HCT116 (cell line): ENCODE data around the gene PIH1D1. TPM values are rescaled to one million over a fixed set of nuclear protein-coding genes. Genes with fewer than 3 reads are reported as not detected.

Experiments used
- ATAC-seq: fragments of 200-7000 bp; cut with Tn5 transposase; 2 replicates; pipeline ENCODE4 v1.9.1; 2020; ENCODE audit warnings: mild to moderate bottlenecking, moderate library complexity
- BruUV-seq: library from RNA; stranded (reverse); fragments of 400-500 nt; replicated peaks from 2 replicates; lab custom pipeline; 2021; lab: Mats Ljungman, UMichigan
- CTCF ChIA-PET: fragments of 300-600 bp; sonication (Branson Sonifier 250); formaldehyde crosslinking; loops from one replicate; lab custom pipeline; 2021; ENCODE audit warnings: antibody characterized with exemption; lab: Charles Lee
- POLR2A ChIA-PET: fragments of 300-600, 350-600 bp; sonication (Branson Sonifier 250); formaldehyde crosslinking; loops from one replicate; lab custom pipeline; 2021; ENCODE audit warnings: antibody characterized with exemption; lab: Charles Lee
- RAD21 ChIA-PET, 2 experiments: fragments of 300-600 bp; sonication (Branson Sonifier 250); formaldehyde crosslinking; loops; one replicate each; lab custom pipeline; 2023; ENCODE audit warnings: low total read pairs in 2 of 2; ENCODE audit not compliant: uncharacterized antibody in 2 of 2, unreplicated experiment in 2 of 2, low non-redundant PET in 1 of 2; lab: Charles Lee
- DNase-seq: peaks from one replicate; pipeline ENCODE4 v3.0.0-alpha.2; 2010; ENCODE audit warnings: low read depth, low spot score
- H2AFZ ChIP-seq: fragments of 200-600 bp; shearing (Covaris generic), sonication (generic); 2 replicates; pipeline ENCODE4 v1.6.1; 2017; ENCODE audit warnings: low read depth, mixed run types, mixed read lengths, antibody characterized with exemption, low read length; ENCODE audit not compliant: poor library complexity, severe bottlenecking
- H3K27ac ChIP-seq: 2 replicates; pipeline ENCODE4 v1.5.1; 2012; ENCODE audit warnings: low read depth, low read length
- H3K27me3 ChIP-seq: fragments of 200-600 bp; sonication (generic); 2 replicates; pipeline ENCODE4 v1.6.1; 2016; ENCODE audit warnings: mixed run types, low read length, mixed read lengths; ENCODE audit not compliant: insufficient read depth
- H3K36me3 ChIP-seq, 2 experiments: fragments of 200-500 bp in 1 of 2; fragments of 200-600 bp in 1 of 2; sonication (Bioruptor generic) in 1 of 2; sonication (generic) in 1 of 2; 2 replicates each; pipeline versions ENCODE4 v1.5.1 to v1.6.1; 2014 to 2016; ENCODE audit warnings: low read length in 2 of 2, inconsistent platforms in 1 of 2, mixed read lengths in 1 of 2, mixed run types in 1 of 2; ENCODE audit not compliant: insufficient read depth in 2 of 2, control insufficient read depth in 1 of 2
- H3K4me1 ChIP-seq, 2 experiments: fragments of 200-600 bp in 1 of 2; sonication (generic) in 1 of 2; 2 replicates each; pipeline versions ENCODE4 v1.5.1 to v1.6.1; 2012 to 2017; ENCODE audit warnings: low read length in 2 of 2, inconsistent platforms in 1 of 2, mild to moderate bottlenecking in 1 of 2, mixed read lengths in 1 of 2, mixed run types in 1 of 2, moderate library complexity in 1 of 2; ENCODE audit not compliant: insufficient read depth in 2 of 2, control insufficient read depth in 1 of 2
- H3K4me2 ChIP-seq: fragments of 200-600 bp; sonication (generic); 2 replicates; pipeline ENCODE4 v1.6.1; 2017; ENCODE audit warnings: mixed run types, low read length, mixed read lengths
- H3K4me3 ChIP-seq, 2 experiments: fragments of 200-600 bp in 1 of 2; sonication (generic) in 1 of 2; replicated peaks in 1 of 2; 2 replicates each; pipeline ENCODE4 v1.5.1; 2011 to 2016; ENCODE audit warnings: low read length in 2 of 2, control low read depth in 1 of 2, low read depth in 1 of 2, mild to moderate bottlenecking in 1 of 2, mixed read lengths in 1 of 2, mixed run types in 1 of 2
- H3K79me2 ChIP-seq: fragments of 200-600 bp; sonication (generic); 2 replicates; pipeline ENCODE4 v1.6.1; 2017; ENCODE audit warnings: mild to moderate bottlenecking, mixed run types, low read length, moderate library complexity, mixed read lengths; ENCODE audit not compliant: insufficient read depth
- H3K9ac ChIP-seq: fragments of 200-600 bp; sonication (generic); 2 replicates; pipeline ENCODE4 v1.6.1; 2016; ENCODE audit warnings: low read length, mixed read lengths
- H3K9me2 ChIP-seq: fragments of 200-600 bp; sonication (generic), shearing (Covaris generic); 2 replicates; pipeline ENCODE4 v1.6.1; 2017; ENCODE audit warnings: mixed run types, mild to moderate bottlenecking, moderate library complexity; ENCODE audit not compliant: insufficient read depth
- H3K9me3 ChIP-seq, 2 experiments: fragments of 200-500 bp in 1 of 2; fragments of 200-600 bp in 1 of 2; sonication (Bioruptor generic) in 1 of 2; sonication (generic) in 1 of 2; 2 replicates each; pipeline ENCODE4 v1.6.1; 2014 to 2017; ENCODE audit warnings: low read length in 2 of 2, mixed read lengths in 2 of 2, inconsistent platforms in 1 of 2, low read depth in 1 of 2, mild to moderate bottlenecking in 1 of 2, mixed run types in 1 of 2, moderate library complexity in 1 of 2; ENCODE audit not compliant: control insufficient read depth in 1 of 2, insufficient read depth in 1 of 2
- H4K20me1 ChIP-seq: fragments of 200-600 bp; sonication (generic), shearing (Covaris generic); 2 replicates; pipeline ENCODE4 v1.6.1; 2017; ENCODE audit warnings: mixed run types, mild to moderate bottlenecking, moderate library complexity; ENCODE audit not compliant: insufficient read depth
- CEBPB ChIP-seq: IDR thresholded peaks from 2 replicates; pipeline ENCODE4 v1.6.1; 2012; ENCODE audit warnings: low read depth
- CTCF ChIP-seq, 3 experiments: fragments of 200-600 bp in 1 of 3; sonication (generic) in 1 of 3; IDR thresholded peaks in 2 of 3; conservative IDR thresholded peaks in 1 of 3; 2 replicates each; pipeline ENCODE4 v1.5.1; 2012 to 2017; ENCODE audit warnings: low read depth in 2 of 3, low read length in 2 of 3, antibody characterized with exemption in 1 of 3, borderline replicate concordance in 1 of 3, control low read depth in 1 of 3, mild to moderate bottlenecking in 1 of 3, mixed read lengths in 1 of 3, mixed run types in 1 of 3, moderate library complexity in 1 of 3; ENCODE audit not compliant: insufficient read depth in 1 of 3
- REST ChIP-seq: IDR thresholded peaks from 2 replicates; pipeline ENCODE4 v1.6.1; 2012; ENCODE audit warnings: low read depth
- ZNF274 ChIP-seq: fragments of 200-500 bp; sonication (Bioruptor generic); IDR thresholded peaks from 2 replicates; pipeline ENCODE4 v1.6.1; 2014; ENCODE audit warnings: mild to moderate bottlenecking, low read depth, low read length, inconsistent platforms
- intact Hi-C: fragments of 100-400 bp; cut with micrococcal nuclease; formaldehyde crosslinking; loops from 2 replicates; pipeline ENCODE4 v1.10.0; 2022
- total RNA-seq: library from RNA; stranded (reverse); gene quantifications from one replicate; pipeline ENCODE4 v1.2.1, GENCODE V29; 2021; ENCODE audit not compliant: unreplicated experiment

The PIH1D1 gene
- total RNA-seq, 1 experiment from 2014 or later, result 152 TPM

DNA sequence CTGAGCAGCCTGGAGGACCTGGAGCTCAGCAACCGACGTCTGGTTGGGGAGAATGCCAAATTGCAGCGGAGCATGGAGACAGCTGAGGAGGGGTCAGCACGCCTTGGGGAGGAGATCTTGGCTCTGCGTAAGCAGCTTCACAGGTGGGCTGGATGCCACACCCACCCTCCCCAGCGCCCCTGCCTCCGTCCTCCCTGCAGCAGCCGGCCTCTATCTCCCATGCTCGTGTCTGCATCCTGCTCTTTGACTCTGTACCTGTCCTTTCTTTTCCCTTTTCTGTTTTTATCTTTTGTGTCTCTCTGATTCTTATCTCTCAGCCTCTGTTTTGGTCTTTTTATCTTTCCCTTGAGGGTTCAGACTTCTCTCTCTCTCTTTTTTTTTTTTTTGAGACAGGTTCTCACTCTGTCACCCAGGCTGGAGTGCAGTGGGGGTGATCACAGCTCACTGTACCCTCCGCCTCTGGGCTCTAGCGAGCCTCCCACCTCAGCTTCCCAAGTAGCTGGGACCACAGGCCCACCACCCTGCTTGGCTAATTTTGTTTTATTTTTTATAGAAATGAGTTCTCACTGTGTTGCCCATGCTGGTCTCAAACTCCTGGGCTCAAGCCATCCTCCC lies 53.5 kb downstream of the PIH1D1 start:
- H3K27me3 ChIP-seq, result no peaks in the 10 kb centered on the region
- H3K27ac ChIP-seq, result no peak overlapping the region
- no peaks in the 10 kb centered on the region for H4K20me1 ChIP-seq
- RAD21 ChIA-PET, result no interaction called here
- no peak for TF ChIP-seq CEBPB
- no peak for TF ChIP-seq CTCF (IDR thresholded peaks at IDR 0.05 in 2 of 3, conservative IDR thresholded peaks at IDR 0.05 in 1 of 3; ENCODE audit: borderline replicate concordance in 1 of 3, insufficient read depth in 1 of 3, low read depth in 2 of 3, low read length in 2 of 3)
- no peak for TF ChIP-seq REST
- no peak for TF ChIP-seq ZNF274
- TF ChIP-seq, all 23 proteins: peak for 0
- ChIA-PET POLR2A (interaction anchor here (1.2 kb wide), 1 partner anchor 55 kb away, joined by 3 read pairs; the partner anchor contains the start of gene ALDH16A1), CTCF (no interaction called here)
- Histone ChIP-seq H3K4me1 (no peaks in the 10 kb centered on the region), H3K4me2 (no peak overlapping the region), H3K9ac (no peak overlapping the region), H3K9me3 (no peaks in the 10 kb centered on the region), H2AFZ (no peak overlapping the region), H3K4me3 (no peak overlapping the region), H3K79me2 (no peaks in the 10 kb centered on the region), H3K36me3 (no peaks in the 10 kb centered on the region), H3K9me2 (no peaks in the 10 kb centered on the region)
- ATAC-seq (no peak), DNase-seq (no peak)
- intact Hi-C loops, result no loop called here
- BruUV-seq, result no TSS peak
